ENCODE results near the gene RTF2.
"Not testable (repeated sequence)": the region's sequence is repeated elsewhere in the genome, so short reads cannot be mapped to it uniquely, and the experiment has no call there.

The RTF2 gene

GRCh38 chr20:56503916-56504315 is 35.5 kb downstream of the RTF2 start:
- no peak for DNase-seq

DNA sequence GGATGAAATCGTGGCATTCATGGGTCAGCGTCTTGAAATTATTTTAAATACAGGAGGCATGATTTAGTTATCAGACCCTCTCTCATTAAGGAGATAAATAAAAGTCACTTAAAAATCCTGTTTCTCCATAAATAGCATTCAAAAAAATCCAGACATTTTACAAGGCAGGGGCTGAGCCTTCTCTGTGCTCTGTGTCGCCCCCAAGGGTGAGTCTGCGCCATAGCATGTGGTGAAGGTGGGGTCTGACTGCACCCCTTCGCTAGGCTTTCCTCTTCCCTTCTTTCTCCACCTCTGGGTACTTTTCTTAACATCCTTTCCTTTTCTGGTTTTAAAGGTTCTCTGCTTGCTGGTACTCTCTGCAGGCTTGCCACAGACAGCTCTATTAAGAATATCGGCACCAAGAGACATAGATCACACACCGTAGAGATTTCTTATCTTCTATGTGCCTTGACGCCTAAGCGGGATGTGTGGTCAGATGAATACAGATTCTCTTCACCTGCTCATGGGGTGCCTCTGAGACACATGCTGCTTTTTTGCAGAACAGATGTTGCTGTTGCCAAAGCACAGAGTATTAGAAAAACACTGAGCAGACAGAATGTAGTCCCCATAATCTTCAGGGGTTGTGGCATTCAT is 36.1 kb downstream of the RTF2 start:
- no peak for DNase-seq

DNA sequence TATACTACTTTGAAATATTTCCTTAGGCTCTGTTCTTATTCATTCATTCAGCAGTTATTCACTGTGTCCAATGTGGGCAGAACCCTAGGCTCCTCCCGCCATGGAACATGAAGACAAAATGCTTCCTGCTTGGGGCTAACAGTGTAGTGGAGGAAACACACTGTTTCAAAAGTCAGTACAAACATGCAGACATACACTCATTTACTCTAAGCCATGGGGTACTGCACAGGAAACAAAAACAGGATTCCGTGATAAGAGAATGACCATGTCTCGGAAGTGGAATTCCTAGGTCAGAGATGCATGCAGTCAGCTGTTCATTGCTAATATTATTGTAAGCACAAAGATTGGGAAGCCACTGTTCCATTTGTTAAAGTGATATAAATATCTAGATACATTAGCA is 37.7 kb downstream of the RTF2 start:
- DNase-seq = no peak

DNA sequence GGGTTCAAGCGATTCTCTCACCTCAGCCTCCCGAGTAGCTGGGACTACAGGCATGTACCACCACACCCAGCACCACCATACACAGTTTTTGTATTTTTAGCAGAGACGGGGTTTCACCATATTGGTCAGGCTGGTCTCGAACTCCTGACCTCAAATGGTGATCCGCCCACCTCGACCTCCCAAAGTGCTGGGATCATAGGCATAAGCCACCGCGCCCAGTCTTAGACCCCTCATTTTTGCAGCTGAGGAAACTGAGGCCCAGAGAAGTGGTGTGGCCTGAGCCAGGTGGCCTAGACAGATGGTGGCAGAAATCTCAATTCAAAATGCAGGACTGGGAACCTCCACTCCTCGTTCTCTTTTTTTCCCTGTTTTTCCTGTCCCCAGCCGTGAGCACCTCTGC is 43.5 kb downstream of the RTF2 start:
- DNase-seq = no peak

- DNase-seq = no peak
These were observed 45.0 kb downstream of the RTF2 start for GRCh38 chr20:56513161-56514150.

GRCh38 chr20:56516631-56517030 is 48.2 kb downstream of the RTF2 start:
- no peak for DNase-seq

DNA sequence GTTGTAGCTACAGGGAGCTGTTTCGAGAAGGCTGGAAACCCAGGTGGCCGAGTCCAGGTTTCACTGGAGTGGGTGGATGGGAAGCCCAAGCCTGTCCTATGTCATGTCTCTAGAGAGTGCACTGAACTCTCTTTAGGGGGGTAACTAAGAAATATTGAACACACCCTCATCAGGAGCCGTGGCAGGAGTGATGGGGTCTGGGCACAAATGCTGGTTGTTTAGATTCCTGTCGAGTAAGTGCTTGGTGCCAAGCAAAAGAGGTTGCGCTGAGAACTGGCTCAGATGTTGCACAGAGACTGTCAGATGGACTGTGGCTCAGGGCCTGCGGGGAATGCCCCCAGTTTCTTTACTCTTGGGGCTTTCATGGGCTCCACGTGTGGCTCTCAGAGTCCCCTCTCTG is 48.8 kb downstream of the RTF2 start:
- DNase-seq = no peak

GRCh38 chr20:56517641-56518040 is 49.2 kb downstream of the RTF2 start:
- no peak for DNase-seq

- DNase-seq = no peak
These were observed 49.7 kb downstream of the RTF2 start for GRCh38 chr20:56518126-56518525.

DNA sequence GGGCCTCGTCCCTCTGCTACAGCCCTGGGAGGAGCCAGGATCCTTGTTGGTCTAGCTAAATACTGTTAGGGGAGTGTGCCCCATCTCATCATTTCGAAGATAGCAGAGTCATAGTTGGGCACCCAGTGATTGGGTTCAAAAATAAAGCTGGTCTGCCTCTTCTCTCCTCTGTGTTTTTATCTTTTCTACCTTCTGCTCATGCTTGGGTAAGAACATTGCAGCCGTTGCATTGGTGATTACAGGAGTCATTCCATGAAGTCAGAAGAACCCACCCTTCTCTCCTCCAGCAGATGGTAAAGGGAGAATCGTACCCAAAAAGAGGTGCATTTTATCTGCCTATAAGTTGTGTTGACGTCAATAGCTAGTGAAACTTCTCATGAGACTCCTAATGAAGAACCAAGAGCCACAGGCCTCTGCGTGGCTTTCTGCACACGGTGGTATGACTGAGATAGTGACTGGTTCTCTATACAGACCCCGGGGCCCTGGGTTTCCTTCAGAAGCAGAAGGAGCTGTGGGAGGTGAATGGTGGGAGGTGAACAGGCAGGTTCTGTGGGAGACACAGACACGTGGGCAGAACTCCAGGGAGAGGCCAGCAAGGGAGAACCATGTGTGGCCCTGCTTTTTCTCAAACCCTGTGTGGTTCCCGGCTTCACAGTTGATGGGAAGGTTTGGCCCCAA is 50.4 kb downstream of the RTF2 start:
- no peak for DNase-seq

DNA sequence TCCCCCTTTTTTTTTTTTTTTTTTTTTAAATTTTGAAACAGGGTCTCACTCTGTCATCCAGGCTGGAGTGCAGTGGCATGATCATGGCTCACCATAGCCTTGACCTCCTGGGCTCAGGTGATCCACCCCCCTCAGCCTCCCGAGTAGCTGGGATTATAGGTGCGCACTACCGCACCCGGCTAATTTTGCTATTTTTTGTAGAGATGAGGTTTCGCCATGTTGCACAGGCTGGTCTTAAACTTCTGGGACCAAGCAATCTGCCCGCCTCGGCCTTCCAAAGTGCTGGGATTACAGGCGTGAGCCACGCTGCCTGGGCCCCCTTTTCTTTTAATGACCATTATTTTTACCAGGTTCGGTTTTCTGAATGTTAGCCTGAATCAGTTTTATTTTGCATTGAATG is 51.1 kb downstream of the RTF2 start:
- no peak for DNase-seq

- DNase-seq = no peak
These were observed 51.8 kb downstream of the RTF2 start for GRCh38 chr20:56520180-56520579.

DNA sequence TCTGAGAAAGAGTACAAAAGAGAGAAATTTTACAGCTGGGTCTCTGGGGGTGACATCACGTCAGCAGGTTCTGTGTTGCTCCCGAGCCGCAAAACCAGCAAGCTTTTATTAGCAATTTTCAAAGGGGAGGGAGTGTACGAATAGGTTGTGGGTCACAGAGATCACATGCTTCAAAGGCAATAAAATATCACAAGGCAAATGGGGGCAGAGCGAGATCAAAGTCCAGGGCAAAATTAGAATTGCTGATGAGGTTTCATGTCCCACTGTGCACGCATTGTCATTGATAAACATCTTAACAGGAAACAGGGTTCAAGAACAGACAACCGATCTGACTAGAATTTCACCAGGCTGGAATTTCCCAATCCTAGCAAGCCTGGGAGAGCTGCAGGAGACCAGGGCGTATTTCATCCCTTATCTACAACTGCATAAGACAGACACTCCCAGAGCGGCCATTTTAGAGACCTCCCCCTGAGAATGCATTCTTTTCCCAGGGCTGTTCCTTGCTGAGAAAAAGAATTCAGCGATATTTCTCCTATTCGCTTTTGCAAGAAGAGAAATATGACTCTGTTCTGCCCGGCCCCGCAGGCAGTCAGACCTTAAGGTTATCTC is 52.4 kb downstream of the RTF2 start:
- DNase-seq = not testable (repeated sequence)

GRCh38 chr20:56522311-56522710 is 53.9 kb downstream of the RTF2 start:
- DNase-seq = no peak

GRCh38 chr20:56524444-56524843 is 56.0 kb downstream of the RTF2 start, which contains the start of gene FAM209A:
Gene FAM209A, plus strand, starts transcription at chr20:56524744. Its CDS starts 65 bp downstream, at chr20:56524809.
- not testable (repeated sequence) for DNase-seq

DNA sequence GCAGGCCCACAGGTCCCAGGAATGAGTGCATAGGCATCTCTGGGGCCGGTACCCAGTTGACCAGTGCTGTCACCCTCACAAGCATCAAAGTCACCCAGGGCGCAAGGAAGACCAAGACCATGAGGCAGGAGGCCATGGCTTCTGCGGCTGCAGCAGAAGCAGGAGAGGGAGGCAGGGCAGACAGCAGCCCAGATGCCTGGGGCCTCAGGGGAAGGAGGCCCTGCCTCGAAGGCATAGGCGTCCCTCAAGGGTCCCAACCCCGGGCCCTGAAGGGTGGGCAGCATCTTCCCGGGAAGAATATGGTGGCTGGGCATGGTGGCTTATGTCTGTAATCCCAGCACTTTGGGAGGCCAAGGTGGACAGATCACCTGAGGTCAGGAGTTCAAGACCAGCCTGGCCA is 59.1 kb downstream of the RTF2 start:
- DNase-seq = no peak

GRCh38 chr20:56532946-56533345 is 64.5 kb downstream of the RTF2 start, which contains the start of gene FAM209B:
Gene FAM209B, plus strand, starts transcription at chr20:56533246. Its CDS starts 96 bp downstream, at chr20:56533342.
- DNase-seq = not testable (repeated sequence)

DNA sequence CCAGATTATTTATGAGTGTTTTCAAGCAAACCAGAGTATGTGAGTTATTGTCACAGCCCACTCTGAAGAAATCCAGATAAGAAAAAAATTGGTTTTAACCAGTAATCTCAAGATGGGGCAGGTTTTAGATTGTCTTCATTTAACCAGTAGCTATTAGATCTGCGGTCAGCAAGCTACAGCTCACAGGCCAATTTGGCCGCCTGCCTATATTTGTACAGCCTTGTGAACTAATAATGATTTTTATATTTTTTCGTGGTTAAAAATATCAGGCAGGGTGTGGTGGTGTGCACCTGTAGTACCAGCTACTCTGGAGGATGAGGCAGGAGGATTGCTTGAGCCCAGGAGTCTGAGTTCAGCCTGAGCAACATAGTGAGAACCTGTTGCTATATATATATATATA is 69.6 kb downstream of the RTF2 start:
- no peak for DNase-seq

DNA sequence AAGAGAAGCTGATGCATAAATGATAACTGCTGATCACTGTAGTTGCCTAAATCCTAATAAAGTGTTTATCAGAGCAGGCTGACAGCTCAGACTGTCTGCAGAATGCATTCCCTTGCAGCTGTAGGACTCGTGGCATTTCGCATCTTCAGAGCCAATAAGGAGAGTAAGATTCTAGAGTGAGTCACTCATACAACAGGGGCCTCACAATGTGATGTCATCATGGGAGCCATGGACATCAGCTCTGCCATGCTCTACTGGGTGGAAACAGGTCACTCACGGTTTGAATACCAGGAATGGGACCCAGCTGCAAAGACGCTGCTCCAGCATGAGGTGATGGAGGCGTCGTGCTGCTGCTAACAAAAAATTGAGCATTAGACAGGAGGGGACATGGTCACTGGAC is 72.0 kb downstream of the RTF2 start:
- DNase-seq = no peak

DNA sequence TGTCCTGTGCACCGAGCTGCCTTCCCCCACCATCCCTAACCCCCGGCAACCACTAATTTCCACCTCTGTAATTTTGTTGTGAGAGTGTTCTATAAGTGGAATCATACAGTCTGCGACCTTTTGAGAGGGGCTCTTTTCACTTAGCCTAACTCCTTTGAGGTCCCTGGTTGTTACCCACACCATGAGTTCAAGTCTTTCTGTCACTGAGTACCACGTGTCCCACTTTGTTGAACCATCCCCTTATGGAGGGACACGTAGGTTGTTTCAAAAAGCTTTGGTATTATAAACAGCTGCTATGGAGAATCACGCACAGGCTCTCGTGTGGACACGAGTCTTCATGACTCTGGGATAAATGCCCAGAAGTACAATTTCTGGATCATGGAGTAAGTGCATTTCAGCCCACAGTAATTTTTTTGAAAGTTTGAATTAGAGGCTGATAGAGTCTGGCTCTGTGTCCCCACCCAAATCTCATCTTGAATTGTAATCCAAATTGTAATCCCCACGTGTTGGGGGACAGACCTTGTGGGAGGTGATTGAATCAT is 74.1 kb downstream of the RTF2 start:
- no peak for DNase-seq

DNA sequence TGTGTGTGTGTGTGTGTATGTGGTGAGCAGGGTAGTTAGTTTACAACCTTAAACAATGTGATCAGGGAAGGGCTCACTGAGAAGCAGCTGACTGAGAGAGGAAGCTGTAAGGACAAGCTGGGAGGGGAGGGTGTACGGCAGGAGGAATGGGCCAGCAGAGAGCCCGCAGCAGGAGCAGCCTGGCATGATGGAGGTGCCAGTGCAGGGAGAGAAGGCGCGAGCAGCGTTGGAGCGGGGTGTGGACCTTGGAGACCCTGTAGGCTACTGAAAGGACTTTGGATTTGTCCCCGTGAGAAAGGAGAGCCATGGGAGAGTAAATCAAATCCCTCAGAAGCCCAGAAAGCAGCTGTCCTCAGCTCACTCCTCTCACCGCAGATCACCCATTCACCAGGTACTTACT is 83.1 kb downstream of the RTF2 start:
- DNase-seq = no peak

- no peak for DNase-seq
These were observed 84.6 kb downstream of the RTF2 start for GRCh38 chr20:56552911-56553629.
